MG63 (cell line): ENCODE results near the gene TMEM220. TPM values are rescaled to one million over a fixed set of nuclear protein-coding genes. Genes with fewer than 3 reads are reported as not detected.
"Not testable (repeated sequence)": the region's sequence is repeated elsewhere in the genome, so short reads cannot be mapped to it uniquely, and the experiment has no call there.

Experiments used
- DNase-seq: peaks from one replicate; pipeline ENCODE4 v3.0.0-alpha.2; 2020
- H3K27me3 ChIP-seq: fragments of 250-450 bp; sonication (Bioruptor Pico); 2 replicates; pipeline ENCODE4 v1.5.1; 2020; ENCODE audit warnings: mild to moderate bottlenecking, moderate library complexity
- H3K36me3 ChIP-seq: fragments of 250-450 bp; sonication (Bioruptor Pico); 2 replicates; pipeline ENCODE4 v1.5.1; 2020; ENCODE audit warnings: mild to moderate bottlenecking, moderate library complexity
- H3K4me3 ChIP-seq: fragments of 250-450 bp; sonication (Bioruptor Pico); 2 replicates; pipeline ENCODE4 v1.5.1; 2020; ENCODE audit warnings: mild to moderate bottlenecking, moderate library complexity
- H3K9me3 ChIP-seq: fragments of 250-450 bp; sonication (Bioruptor Pico); 2 replicates; pipeline ENCODE4 v1.5.1; 2020; ENCODE audit warnings: mild to moderate bottlenecking, moderate library complexity
- total RNA-seq: library from RNA; depleted of rRNA; stranded (reverse); fragments of >200 nt; shearing (Covaris generic); gene quantifications from 2 replicates; pipeline ENCODE4 v1.2.3, GENCODE V29; 2014; ENCODE audit warnings: low replicate concordance

TMEM220 gene
- total RNA-seq, 1 experiment from 2014 or later = 2.4 TPM

- no peaks in the 10 kb centered on the region for H3K27me3 ChIP-seq
- DNase-seq = no peak
- H3K9me3 ChIP-seq = no peaks in the 10 kb centered on the region
- H3K4me3 ChIP-seq = no peak overlapping the region
- H3K36me3 ChIP-seq = peaks cover 57% of the 10 kb centered on the region
Measured at GRCh38 chr17:10705727-10706126, 24.1 kb downstream of the TMEM220 start.

- no peak overlapping the region for H3K4me3 ChIP-seq
- H3K36me3 ChIP-seq = peaks cover 31% of the 10 kb centered on the region
- H3K9me3 ChIP-seq = no peaks in the 10 kb centered on the region
- no peaks in the 10 kb centered on the region for H3K27me3 ChIP-seq
- DNase-seq = no peak
Measured at GRCh38 chr17:10702574-10702973, 27.2 kb downstream of the TMEM220 start.

GRCh38 chr17:10699856-10700255, 30.0 kb downstream of the TMEM220 start:
- DNase-seq = no peak
- Histone ChIP-seq H3K27me3 (no peaks in the 10 kb centered on the region), H3K4me3 (no peak overlapping the region), H3K36me3 (peaks cover 18% of the 10 kb centered on the region), H3K9me3 (no peaks in the 10 kb centered on the region)

GRCh38 chr17:10698096-10698818, 31.6 kb downstream of the TMEM220 start:
- Histone ChIP-seq H3K9me3 (no peaks in the 10 kb centered on the region), H3K4me3 (peak overlapping the region; percentile 88), H3K27me3 (no peaks in the 10 kb centered on the region), H3K36me3 (peaks cover 31% of the 10 kb centered on the region)
- DNase-seq = no peak

GRCh38 chr17:10697092-10698081, 32.4 kb downstream of the TMEM220 start, which contains the start of the genes ADPRM and SCO1:
TSS of gene ADPRM (plus strand) at chr17:10697594. CDS start at chr17:10704927, 7,333 bp downstream.
TSS of gene SCO1 (minus strand) at chr17:10697533. CDS start at chr17:10697507, 26 bp downstream.
- H3K9me3 ChIP-seq = no peaks in the 10 kb centered on the region
- peak within 1 kb of the TSS; percentile 88 for H3K4me3 ChIP-seq
- DNase-seq = peak; percentile 97
- no peaks in the 10 kb centered on the region for H3K27me3 ChIP-seq
- H3K36me3 ChIP-seq = peaks cover 39% of the 10 kb centered on the region

DNA sequence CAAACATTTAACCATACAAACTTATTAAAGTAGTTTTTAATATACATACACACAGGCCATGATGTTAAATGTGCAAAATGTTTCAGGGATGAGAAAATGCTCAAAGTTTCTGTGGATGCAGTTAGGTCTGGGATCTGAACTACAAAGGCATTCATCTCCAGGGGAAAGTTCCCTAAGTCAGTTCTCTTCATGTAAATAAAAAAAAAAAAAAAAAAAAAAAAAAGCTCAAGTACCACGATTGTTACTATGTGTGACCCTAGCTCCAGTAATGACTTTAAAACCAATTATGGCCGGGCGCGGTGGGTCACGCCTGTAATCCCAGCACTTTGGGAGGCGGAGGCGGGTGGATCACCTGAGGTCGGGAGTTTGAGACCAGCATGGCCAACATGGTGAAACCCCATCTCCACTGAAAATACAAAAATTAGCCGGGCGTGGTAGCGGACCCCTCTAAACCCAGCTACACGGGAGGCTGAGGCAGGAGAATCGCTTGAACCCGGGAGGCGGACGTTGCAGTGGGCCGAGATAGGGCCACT, 33.9 kb downstream of the TMEM220 start:
- peaks cover 52% of the 10 kb centered on the region for H3K36me3 ChIP-seq
- H3K27me3 ChIP-seq = not testable (repeated sequence)

DNA sequence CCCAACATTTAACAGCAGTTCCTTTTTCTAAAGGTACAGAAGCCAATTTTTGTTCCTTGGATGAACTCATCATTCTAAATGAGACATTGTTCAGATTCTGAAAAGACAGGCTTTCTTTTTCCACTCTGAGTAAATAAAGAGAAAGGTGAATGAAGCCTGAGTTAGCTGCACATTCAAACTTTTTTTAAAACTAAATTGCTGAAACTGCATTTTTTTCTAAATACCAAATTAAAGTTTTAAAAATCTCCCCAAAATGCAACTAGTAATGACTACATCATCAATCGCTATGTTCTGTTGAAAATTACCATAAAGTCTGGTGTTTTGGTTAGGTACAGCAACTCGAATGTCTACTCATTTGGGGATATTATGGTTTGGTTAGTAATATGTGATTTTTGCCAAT, 42.3 kb downstream of the TMEM220 start:
- no peak overlapping the region for H3K4me3 ChIP-seq
- peaks cover 82% of the 10 kb centered on the region for H3K36me3 ChIP-seq
- DNase-seq = no peak
- no peaks in the 10 kb centered on the region for H3K9me3 ChIP-seq
- H3K27me3 ChIP-seq = no peaks in the 10 kb centered on the region

More for the DNA sequence above, 33.9 kb downstream of the TMEM220 start:
- not testable (repeated sequence) for DNase-seq, H3K9me3 ChIP-seq
- H3K4me3 ChIP-seq = peak overlapping the region; percentile 88

- no peak overlapping the region for H3K4me3 ChIP-seq
- no peak for DNase-seq
- H3K27me3 ChIP-seq = no peaks in the 10 kb centered on the region
- H3K36me3 ChIP-seq = peaks cover 85% of the 10 kb centered on the region
- no peaks in the 10 kb centered on the region for H3K9me3 ChIP-seq
Measured at GRCh38 chr17:10683853-10684252, 46.0 kb downstream of the TMEM220 start.

GRCh38 chr17:10681866-10682446, 47.9 kb downstream of the TMEM220 start:
- H3K27me3 ChIP-seq = no peaks in the 10 kb centered on the region
- H3K4me3 ChIP-seq = no peak overlapping the region
- peaks cover 89% of the 10 kb centered on the region for H3K36me3 ChIP-seq
- H3K9me3 ChIP-seq = no peaks in the 10 kb centered on the region
- DNase-seq = no peak

DNA sequence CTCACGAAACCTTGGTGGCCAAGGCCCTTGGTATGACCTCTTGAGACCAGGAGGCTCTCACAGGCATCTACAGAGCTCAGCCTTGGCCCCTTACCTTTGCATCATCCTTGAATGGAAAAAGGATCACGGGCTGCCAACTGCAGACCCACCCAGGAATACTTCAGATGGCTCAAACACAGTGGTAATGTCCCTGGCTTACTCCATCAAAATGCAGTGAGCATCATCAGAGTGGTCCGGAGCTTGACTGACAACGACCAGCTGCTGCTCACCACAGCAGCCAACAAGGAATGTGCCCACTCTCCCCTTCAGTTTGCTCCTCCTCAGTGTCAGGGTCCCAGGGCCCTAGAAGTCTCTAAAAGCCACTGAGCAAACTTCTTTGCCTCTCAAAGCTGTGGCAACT, 55.1 kb downstream of the TMEM220 start:
- DNase-seq = no peak
- Histone ChIP-seq H3K9me3 (no peaks in the 10 kb centered on the region), H3K27me3 (no peaks in the 10 kb centered on the region), H3K4me3 (no peak overlapping the region), H3K36me3 (peaks cover 53% of the 10 kb centered on the region)

- H3K9me3 ChIP-seq = no peaks in the 10 kb centered on the region
- H3K27me3 ChIP-seq = no peaks in the 10 kb centered on the region
- DNase-seq = no peak
- H3K4me3 ChIP-seq = no peak overlapping the region
- peaks cover 42% of the 10 kb centered on the region for H3K36me3 ChIP-seq
Measured at GRCh38 chr17:10673312-10673711, 56.5 kb downstream of the TMEM220 start.

DNA sequence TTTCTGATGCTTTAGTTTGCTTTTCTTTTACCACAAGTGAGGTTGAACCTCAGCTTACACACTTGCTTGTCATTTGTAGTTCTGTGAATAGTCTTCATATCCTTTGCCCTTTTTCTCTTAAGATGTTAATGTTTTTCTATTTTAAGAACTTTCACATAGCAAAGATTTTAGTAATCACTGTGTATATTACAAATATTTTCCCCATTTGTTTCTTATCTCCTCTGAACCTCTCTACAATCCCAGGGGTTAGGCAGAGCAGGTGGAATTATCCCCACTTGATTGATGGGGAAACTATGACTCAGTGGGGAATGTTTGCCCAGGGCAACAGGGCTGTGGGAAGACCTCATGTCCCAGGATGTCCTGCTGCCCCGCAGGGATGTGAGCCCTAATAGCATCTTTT, 61.0 kb downstream of the TMEM220 start:
- Histone ChIP-seq H3K27me3 (no peaks in the 10 kb centered on the region; the same call in 1 of the 2 replicates), H3K9me3 (no peaks in the 10 kb centered on the region), H3K4me3 (no peak overlapping the region), H3K36me3 (peaks cover 5% of the 10 kb centered on the region)
- no peak for DNase-seq

DNA sequence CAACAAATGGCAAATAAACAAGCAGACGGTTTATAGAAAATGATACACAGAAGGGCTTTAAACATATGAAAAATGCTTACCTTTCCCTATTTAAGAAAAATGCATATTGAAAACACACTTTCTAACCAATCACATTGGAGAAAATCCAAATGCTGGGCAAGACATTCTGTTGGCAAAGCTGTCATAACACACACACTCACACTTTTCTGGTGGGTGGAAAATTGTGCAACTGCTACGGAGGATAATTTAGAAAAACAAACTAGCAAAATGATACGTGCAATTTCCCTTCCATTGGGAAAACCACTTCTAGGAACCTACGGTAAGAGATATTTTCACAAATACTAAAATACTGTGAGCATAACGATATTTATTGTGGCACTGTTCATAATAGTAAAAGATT, 62.9 kb downstream of the TMEM220 start:
- H3K36me3 ChIP-seq = no peaks in the 10 kb centered on the region
- no peaks in the 10 kb centered on the region; the same call in 1 of the 2 replicates for H3K27me3 ChIP-seq
- H3K9me3 ChIP-seq = no peaks in the 10 kb centered on the region
- no peak for DNase-seq
- H3K4me3 ChIP-seq = no peak overlapping the region

GRCh38 chr17:10664571-10664970, 65.3 kb downstream of the TMEM220 start:
- no peaks in the 10 kb centered on the region for H3K9me3 ChIP-seq
- no peaks in the 10 kb centered on the region; the same call in 1 of the 2 replicates for H3K27me3 ChIP-seq
- H3K36me3 ChIP-seq = no peaks in the 10 kb centered on the region
- H3K4me3 ChIP-seq = no peak overlapping the region
- DNase-seq = no peak
